ENCODE results near the gene KLHL30.
A peak's percentile ranks its signal among the peaks of the same experiment; 100 is the strongest.

KLHL30 gene

GRCh38 chr2:238133499-238134392 lies 4.7 kb upstream of the KLHL30 start:
- DNase-seq (ENCODE audit: low read depth), result no peak
- TF ChIP-seq CTCF (IDR thresholded peaks at IDR 0.05; ENCODE audit: insufficient read depth, low read depth, low read length, missing control alignments), result no peak

GRCh38 chr2:238134393-238134785 lies 4.1 kb upstream of the KLHL30 start:
- TF ChIP-seq CTCF (IDR thresholded peaks at IDR 0.05; ENCODE audit: insufficient read depth, low read depth, low read length, missing control alignments), result no peak
- no peak overlapping the region for H3K4me3 ChIP-seq (ENCODE audit: low read depth, low read length)
- no peak for DNase-seq (ENCODE audit: low read depth)

More at GRCh38 chr2:238133499-238134392, 4.7 kb upstream of the KLHL30 start:
- no peak overlapping the region for H3K4me3 ChIP-seq (ENCODE audit: low read depth, low read length)

GRCh38 chr2:238135601-238136150 lies 2.8 kb upstream of the KLHL30 start:
- H3K4me3 ChIP-seq (ENCODE audit: low read depth, low read length), result no peak overlapping the region
- TF ChIP-seq CTCF (IDR thresholded peaks at IDR 0.05; ENCODE audit: insufficient read depth, low read depth, low read length, missing control alignments), result no peak
- no peak for DNase-seq (ENCODE audit: low read depth)

GRCh38 chr2:238136820-238137537 lies 1.5 kb upstream of the KLHL30 start:
- no peak overlapping the region for H3K4me3 ChIP-seq (ENCODE audit: low read depth, low read length)
- no peak for TF ChIP-seq CTCF (IDR thresholded peaks at IDR 0.05; ENCODE audit: insufficient read depth, low read depth, low read length, missing control alignments)

GRCh38 chr2:238137885-238138284 lies 583 bp upstream of the KLHL30 start:
- TF ChIP-seq CTCF (IDR thresholded peaks at IDR 0.05; ENCODE audit: insufficient read depth, low read depth, low read length, missing control alignments), result no peak
- no peak for DNase-seq (ENCODE audit: low read depth)
- no peak overlapping the region for H3K4me3 ChIP-seq (ENCODE audit: low read depth, low read length)

More at GRCh38 chr2:238136820-238137537, 1.5 kb upstream of the KLHL30 start:
- no peak for DNase-seq (ENCODE audit: low read depth)

GRCh38 chr2:238139196-238140039 lies 950 bp downstream of the KLHL30 start:
- TF ChIP-seq CTCF (IDR thresholded peaks at IDR 0.05; ENCODE audit: insufficient read depth, low read depth, low read length, missing control alignments), result peak; percentile 77
- DNase-seq (ENCODE audit: low read depth), result peak; percentile 46
- no peak overlapping the region for H3K4me3 ChIP-seq (ENCODE audit: low read depth, low read length)
